IMR-90 (cell line): Measurements from ENCODE around the gene KLF9. TPM values are rescaled to one million over a fixed set of nuclear protein-coding genes. Genes with fewer than 3 reads are reported as not detected.

Experiments
- ATAC-seq: fragments of 200-7000 bp; cut with Tn5 transposase; 2 replicates; pipeline ENCODE4 v1.9.1; 2020; ENCODE audit warnings: low read depth, mild to moderate bottlenecking, moderate library complexity
- BruUV-seq: library from RNA; stranded (reverse); fragments of 400-500 nt; replicated peaks from 2 replicates; lab custom pipeline; 2021; lab: Mats Ljungman, UMichigan
- CTCF ChIA-PET: fragments of 300-600 bp; formaldehyde crosslinking; extraction: SDS; loops from one replicate; lab custom pipeline; 2021; ENCODE audit warnings: antibody characterized with exemption; lab: Yijun Ruan, JAX
- POLR2A ChIA-PET: fragments of 300-600 bp; sonication (Branson Sonifier 250); formaldehyde crosslinking; loops from one replicate; lab custom pipeline; 2022; ENCODE audit warnings: antibody characterized with exemption; ENCODE audit not compliant: unreplicated experiment; lab: Charles Lee
- DNase-seq: peaks from one replicate; pipeline ENCODE4 v3.0.0; 2013
- H2AFZ ChIP-seq: replicated peaks from 2 replicates; pipeline ENCODE3; 2013; ENCODE audit warnings: low read length, mild to moderate bottlenecking; ENCODE audit not compliant: poor library complexity
- H2AK5ac ChIP-seq: 2 replicates; pipeline ENCODE4 v1.6.1; 2013; ENCODE audit warnings: low read depth, low read length, inconsistent platforms
- H2AK9ac ChIP-seq: replicated peaks from 2 replicates; pipeline ENCODE3; 2013; ENCODE audit warnings: mild to moderate bottlenecking, low read depth, low read length, moderate library complexity; ENCODE audit not compliant: poor library complexity
- H2BK120ac ChIP-seq: 2 replicates; pipeline ENCODE4 v1.6.1; 2013; ENCODE audit warnings: low read depth, low read length, inconsistent platforms
- H2BK15ac ChIP-seq: 3 replicates; pipeline ENCODE4 v1.6.1; 2013; ENCODE audit warnings: low read depth, low read length, inconsistent platforms
- H2BK20ac ChIP-seq: 2 replicates; pipeline ENCODE4 v1.6.1; 2013; ENCODE audit warnings: low read depth, mild to moderate bottlenecking, inconsistent platforms, low read length, moderate library complexity
- H2BK5ac ChIP-seq: 2 replicates; pipeline ENCODE4 v1.6.1; 2013; ENCODE audit warnings: mild to moderate bottlenecking, low read depth, low read length, inconsistent platforms; ENCODE audit not compliant: poor library complexity, severe bottlenecking
- H3K14ac ChIP-seq: replicated peaks from 2 replicates; pipeline ENCODE4 v1.6.1; 2013; ENCODE audit warnings: low read depth, low read length, inconsistent platforms
- H3K18ac ChIP-seq: 2 replicates; pipeline ENCODE4 v1.6.1; 2013; ENCODE audit warnings: low read depth, low read length, control low read depth
- H3K23ac ChIP-seq: 2 replicates; pipeline ENCODE4 v1.6.1; 2013; ENCODE audit warnings: low read depth, low read length, inconsistent platforms
- H3K27ac ChIP-seq: 2 replicates; pipeline ENCODE4 v1.5.1; 2013; ENCODE audit warnings: mild to moderate bottlenecking, control low read depth, low read length; ENCODE audit not compliant: insufficient read depth
- H3K27me3 ChIP-seq: 2 replicates; pipeline ENCODE4 v1.6.1; 2013; ENCODE audit warnings: low read length; ENCODE audit not compliant: control insufficient read depth, insufficient read depth
- H3K36me3 ChIP-seq: 2 replicates; pipeline ENCODE4 v1.6.1; 2013; ENCODE audit warnings: low read length, mixed read lengths; ENCODE audit not compliant: control insufficient read depth, insufficient read depth
- H3K4ac ChIP-seq: 2 replicates; pipeline ENCODE4 v1.6.1; 2013; ENCODE audit warnings: low read depth, low read length, inconsistent platforms
- H3K4me1 ChIP-seq: 2 replicates; pipeline ENCODE4 v1.6.1; 2013; ENCODE audit warnings: low read length, mixed read lengths; ENCODE audit not compliant: control insufficient read depth, insufficient read depth
- H3K4me2 ChIP-seq: 2 replicates; pipeline ENCODE4 v1.6.1; 2013; ENCODE audit warnings: low read depth, mild to moderate bottlenecking, control low read depth, low read length, moderate library complexity
- H3K4me3 ChIP-seq: 2 replicates; pipeline ENCODE4 v1.5.1; 2013; ENCODE audit warnings: low read depth, mild to moderate bottlenecking, control low read depth, low read length, moderate library complexity; ENCODE audit not compliant: insufficient read depth
- H3K56ac ChIP-seq: 2 replicates; pipeline ENCODE4 v1.6.1; 2013; ENCODE audit warnings: low read length, inconsistent platforms; ENCODE audit not compliant: insufficient read depth; ENCODE audit errors: extremely low read depth
- H3K79me1 ChIP-seq, 2 experiments: 2 replicates each; pipeline ENCODE4 v1.6.1; 2013; ENCODE audit warnings: low read length in 2 of 2, inconsistent platforms in 1 of 2, low read depth in 1 of 2
- H3K9ac ChIP-seq: 2 replicates; pipeline ENCODE4 v1.6.1; 2013; ENCODE audit warnings: low read depth, low read length, control low read depth
- H3K9me1 ChIP-seq: 2 replicates; pipeline ENCODE4 v1.6.1; 2013; ENCODE audit warnings: low read length, inconsistent platforms; ENCODE audit not compliant: insufficient read depth
- H3K9me3 ChIP-seq: 2 replicates; pipeline ENCODE4 v1.6.1; 2013; ENCODE audit warnings: low read length; ENCODE audit not compliant: control insufficient read depth, insufficient read depth
- H4K20me1 ChIP-seq: 2 replicates; pipeline ENCODE4 v1.6.1; 2013; ENCODE audit warnings: low read length, inconsistent platforms; ENCODE audit not compliant: insufficient read depth
- H4K5ac ChIP-seq: 2 replicates; pipeline ENCODE4 v1.6.1; 2013; ENCODE audit warnings: mild to moderate bottlenecking, low read depth, low read length, control low read depth
- H4K8ac ChIP-seq, 2 experiments: 2 replicates each; pipeline ENCODE4 v1.6.1; 2013; ENCODE audit warnings: low read depth in 2 of 2, low read length in 2 of 2, control low read depth in 1 of 2, inconsistent platforms in 1 of 2
- H4K91ac ChIP-seq: 2 replicates; pipeline ENCODE4 v1.6.1; 2013; ENCODE audit warnings: low read depth, low read length, inconsistent platforms; ENCODE audit not compliant: insufficient read depth
- BHLHE40 ChIP-seq: fragments of 150-350 bp; IDR thresholded peaks from 2 replicates; pipeline ENCODE4 v1.6.1; 2016; ENCODE audit warnings: mild to moderate bottlenecking, low read depth, low read length
- CEBPB ChIP-seq: IDR thresholded peaks from 2 replicates; pipeline ENCODE4 v1.6.1; 2012; ENCODE audit warnings: low read depth, low read length, improper control_type of control experiment
- CHD1 ChIP-seq: IDR thresholded peaks from 2 replicates; pipeline ENCODE4 v1.6.1; 2012; ENCODE audit warnings: low read depth, low read length, improper control_type of control experiment
- CTCF ChIP-seq: conservative IDR thresholded peaks from 2 replicates; pipeline ENCODE4 v1.5.1; 2012; ENCODE audit warnings: mild to moderate bottlenecking, low read depth, low read length, improper control_type of control experiment
- ELK1 ChIP-seq: fragments of 150-350 bp; IDR thresholded peaks from 2 replicates; pipeline ENCODE4 v1.6.1; 2016; ENCODE audit warnings: low read depth, mild to moderate bottlenecking, low read length, moderate library complexity, borderline replicate concordance
- FOS ChIP-seq: fragments of 150-350 bp; IDR thresholded peaks from 2 replicates; pipeline ENCODE4 v1.6.1; 2016; ENCODE audit warnings: low read depth, low read length
- MAFK ChIP-seq: IDR thresholded peaks from 2 replicates; pipeline ENCODE4 v1.6.1; 2012; ENCODE audit warnings: low read depth, low read length, improper control_type of control experiment
- MAZ ChIP-seq: IDR thresholded peaks from 2 replicates; pipeline ENCODE4 v1.6.1; 2012; ENCODE audit warnings: low read depth, mild to moderate bottlenecking, low read length, improper control_type of control experiment, moderate library complexity, borderline replicate concordance
- MXI1 ChIP-seq: IDR thresholded peaks from 2 replicates; pipeline ENCODE4 v1.6.1; 2012; ENCODE audit warnings: low read depth, mild to moderate bottlenecking, low read length, moderate library complexity, borderline replicate concordance
- NFE2L2 ChIP-seq: fragments of 150-350 bp; IDR thresholded peaks from 2 replicates; pipeline ENCODE4 v1.6.1; 2016; ENCODE audit warnings: low read depth, mild to moderate bottlenecking, low read length
- POLR2A ChIP-seq: IDR thresholded peaks from 2 replicates; pipeline ENCODE4 v1.6.1; 2012; ENCODE audit warnings: mild to moderate bottlenecking, low read depth, low read length
- RAD21 ChIP-seq: IDR thresholded peaks from 2 replicates; pipeline ENCODE4 v1.6.1; 2012; ENCODE audit warnings: low read length, improper control_type of control experiment
- RCOR1 ChIP-seq: IDR thresholded peaks from 2 replicates; pipeline ENCODE4 v1.6.1; 2012; ENCODE audit warnings: mild to moderate bottlenecking, low read length, improper control_type of control experiment; ENCODE audit not compliant: insufficient replicate concordance
- RFX5 ChIP-seq: IDR thresholded peaks from 2 replicates; pipeline ENCODE4 v1.8.0; 2012; ENCODE audit warnings: low read depth, mild to moderate bottlenecking, low read length, moderate library complexity
- SMC3 ChIP-seq: fragments of 150-350 bp; IDR thresholded peaks from 2 replicates; pipeline ENCODE4 v1.6.1; 2016; ENCODE audit warnings: low read depth, mild to moderate bottlenecking, antibody characterized with exemption, low read length, moderate library complexity
- USF2 ChIP-seq: fragments of 150-350 bp; IDR thresholded peaks from 2 replicates; pipeline ENCODE4 v1.6.1; 2017; ENCODE audit warnings: mild to moderate bottlenecking, antibody characterized with exemption, low read length, low read depth
- WGBS, 2 experiments: methylation state at CpG; one replicate each; pipeline versions ENCODE4 v1.1.5 to v1.1.7; 2013; ENCODE audit warnings: missing lambda C conversion rate in 2 of 2; ENCODE audit not compliant: insufficient read length in 1 of 2; ENCODE audit errors: extremely low coverage in 2 of 2; 5-methylcytosine and 5-hydroxymethylcytosine counted together
- dilution Hi-C: fragments of 300-500 bp; cut with HindIII; formaldehyde crosslinking; loops from one replicate; pipeline ENCODE4 v1.14.3; 2018; ENCODE audit warnings: low sequenced_read_pairs; ENCODE audit not compliant: unreplicated experiment
- in situ Hi-C: fragments of 300-500 bp; cut with MboI; formaldehyde crosslinking; loops from 3 replicates; pipeline ENCODE4 v1.14.3; 2019; ENCODE audit warnings: low sequenced_read_pairs, inconsistent platforms, mixed read lengths
- intact Hi-C: fragments of 100-400 bp; cut with micrococcal nuclease; formaldehyde crosslinking; loops from 2 replicates; pipeline ENCODE4 v1.10.0; 2022
- polyA plus RNA-seq, 3 experiments: library from polyadenylated mRNA; depleted of rRNA; stranded (reverse); fragments of >200 nt; gene quantifications; 2 replicates each; pipeline ENCODE4 v1.2.3, GENCODE V29; 2012; ENCODE audit warnings: low replicate concordance in 1 of 3
- total RNA-seq: library from RNA; depleted of rRNA; stranded (reverse); fragments of >200 nt; gene quantifications from 2 replicates; pipeline ENCODE4 v1.2.3, GENCODE V29; 2012

The KLF9 gene
- total and polyA plus RNA-seq, 2 of the 4 experiments (the other 2 are of a cell fraction) = 4.1 to 7.5 TPM

- Histone ChIP-seq H3K4me3 (no peak overlapping the region), H3K56ac (no peak overlapping the region), H3K9ac (no peak overlapping the region), H3K23ac (no peak overlapping the region), H4K8ac (no peak overlapping the region), H2BK20ac (no peak overlapping the region), H2AFZ (no peak overlapping the region), H3K27ac (no peak overlapping the region), H3K4ac (no peak overlapping the region), H2BK120ac (no peak overlapping the region), H3K14ac (no peak overlapping the region), H3K27me3 (no peaks in the 10 kb centered on the region), H3K4me2 (no peak overlapping the region), H2AK9ac (no peak overlapping the region), H3K36me3 (peaks cover 12% of the 10 kb centered on the region), H2AK5ac (no peak overlapping the region), H2BK5ac (no peak overlapping the region), H4K20me1 (no peaks in the 10 kb centered on the region), H3K4me1 (no peaks in the 10 kb centered on the region), H3K79me1 (peaks cover 2 to 5% of the 10 kb centered on the region in 2 experiments; a peak in 1 of 4 replicates), H3K9me3 (no peaks in the 10 kb centered on the region), H2BK15ac (no peak overlapping the region), H4K91ac (no peak overlapping the region), H3K9me1 (no peaks in the 10 kb centered on the region), H3K18ac (no peak overlapping the region), H4K5ac (no peak overlapping the region)
- no CpG with 5 or more reads among the region's 3 CpGs for WGBS, 2 experiments
- dilution Hi-C loops = no loop called here
- intact Hi-C loops = no loop called here
- TF ChIP-seq SMC3 = no peak
- TF ChIP-seq CHD1 = no peak
- no peak for TF ChIP-seq NFE2L2
- TF ChIP-seq MAFK = no peak
- no peak for TF ChIP-seq ELK1
- TF ChIP-seq MAZ = no peak
- TF ChIP-seq BHLHE40 = no peak
- no peak for TF ChIP-seq RAD21
- TF ChIP-seq MXI1 = no peak
- no peak for TF ChIP-seq USF2
- TF ChIP-seq RFX5 = no peak
- TF ChIP-seq CTCF = no peak
- no peak for TF ChIP-seq RCOR1
- TF ChIP-seq CEBPB = no peak
- TF ChIP-seq POLR2A = no peak
- no peak for TF ChIP-seq FOS
- in situ Hi-C loops = no loop called here
- DNase-seq (no peak), ATAC-seq (no peak)
- POLR2A ChIA-PET = no interaction called here
- CTCF ChIA-PET = no interaction called here
- no TSS peak for BruUV-seq
Observed at GRCh38 chr9:70355801-70356200, 58.7 kb downstream of the KLF9 start.
